Endothelial cell of umbilical vein (primary cell): ENCODE data around the gene ATAT1. TPM values are rescaled to one million over a fixed set of nuclear protein-coding genes. Genes with fewer than 3 reads are reported as not detected.

Experiments used
- BruUV-seq: library from RNA; stranded (reverse); fragments of 400-500 nt; replicated peaks from 2 replicates; lab custom pipeline; 2021; lab: Mats Ljungman, UMichigan
- CTCF ChIA-PET: fragments of 300-600, 350-600 bp; sonication (Branson Sonifier 250); formaldehyde crosslinking; loops from one replicate; lab custom pipeline; 2021; ENCODE audit warnings: antibody characterized with exemption, inconsistent platforms; lab: Charles Lee
- POLR2A ChIA-PET: fragments of 300-600, 350-600 bp; sonication (Branson Sonifier 250); formaldehyde crosslinking; loops from one replicate; lab custom pipeline; 2021; ENCODE audit warnings: antibody characterized with exemption, inconsistent platforms; lab: Charles Lee
- DNase-seq: peaks from one replicate; pipeline ENCODE4 v3.0.0-alpha.2; 2011; ENCODE audit warnings: low read depth, low spot score
- FAIRE-seq: peaks from 2 replicates; lab custom pipeline; 2011; peaks lifted over from hg19 to GRCh38; lab: Jason Lieb, UNC
- H2AFZ ChIP-seq: 2 replicates; pipeline ENCODE4 v1.6.0; 2012; ENCODE audit warnings: low read depth, low read length, control low read depth, inconsistent platforms
- H3K27ac ChIP-seq: 2 replicates; pipeline ENCODE4 v1.5.1; 2011; ENCODE audit warnings: low read depth, mild to moderate bottlenecking, control low read depth, low read length, moderate library complexity; ENCODE audit not compliant: insufficient read depth
- H3K27me3 ChIP-seq, 2 experiments: 2 replicates each; pipeline versions ENCODE4 v1.6.0 to v1.6.1; 2011; ENCODE audit warnings: low read length in 2 of 2, mixed read lengths in 1 of 2; ENCODE audit not compliant: control insufficient read depth in 2 of 2, insufficient read depth in 2 of 2
- H3K36me3 ChIP-seq, 2 experiments: 2 replicates in 1 of 2; 3 replicates in 1 of 2; pipeline ENCODE4 v1.5.1; 2011; ENCODE audit warnings: low read length in 2 of 2, mild to moderate bottlenecking in 1 of 2, moderate library complexity in 1 of 2; ENCODE audit not compliant: control insufficient read depth in 2 of 2, insufficient read depth in 2 of 2; ENCODE audit errors: extremely low read depth in 1 of 2
- H3K4me1 ChIP-seq: 3 replicates; pipeline ENCODE4 v1.5.1; 2011; ENCODE audit warnings: mild to moderate bottlenecking, low read length; ENCODE audit not compliant: control insufficient read depth, insufficient read depth; ENCODE audit errors: extremely low read depth
- H3K4me2 ChIP-seq: 2 replicates; pipeline ENCODE4 v1.6.1; 2011; ENCODE audit warnings: low read length, control low read depth, mixed read lengths; ENCODE audit not compliant: insufficient read depth
- H3K4me3 ChIP-seq, 3 experiments: fragments of 200-600 bp in 1 of 3; sonication (generic), shearing (Covaris generic) in 1 of 3; replicated peaks in 1 of 3; 2 replicates each; pipeline ENCODE4 v1.5.1; 2011 to 2016; ENCODE audit warnings: control low read depth in 3 of 3, low read length in 3 of 3, mild to moderate bottlenecking in 2 of 3, inconsistent platforms in 1 of 3, low read depth in 1 of 3, moderate library complexity in 1 of 3; ENCODE audit not compliant: insufficient read depth in 1 of 3
- H3K79me2 ChIP-seq: 2 replicates; pipeline ENCODE4 v1.6.0; 2012; ENCODE audit warnings: low read length, inconsistent platforms; ENCODE audit not compliant: control insufficient read depth, insufficient read depth
- H3K9ac ChIP-seq: replicated peaks from 2 replicates; pipeline ENCODE3; 2011; ENCODE audit warnings: low read length, control low read depth; ENCODE audit not compliant: insufficient read depth; ENCODE audit errors: extremely low read depth
- H3K9me1 ChIP-seq: replicated peaks from 3 replicates; pipeline ENCODE4 v1.6.0; 2011; ENCODE audit warnings: mild to moderate bottlenecking, low read length; ENCODE audit not compliant: control insufficient read depth, insufficient read depth; ENCODE audit errors: extremely low read depth
- H3K9me3 ChIP-seq: replicated peaks from 2 replicates; pipeline ENCODE4 v1.5.1; 2012; ENCODE audit warnings: low read length, inconsistent platforms; ENCODE audit not compliant: control insufficient read depth, insufficient read depth
- H4K20me1 ChIP-seq: replicated peaks from 2 replicates; pipeline ENCODE3; 2011; ENCODE audit warnings: mild to moderate bottlenecking, low read length; ENCODE audit not compliant: control insufficient read depth, insufficient read depth; ENCODE audit errors: extremely low read depth
- FOS ChIP-seq: IDR thresholded peaks from 2 replicates; pipeline ENCODE4 v1.6.1; 2011; ENCODE audit warnings: mild to moderate bottlenecking, low read length, moderate library complexity, borderline replicate concordance; ENCODE audit not compliant: insufficient read depth
- MYC ChIP-seq: IDR thresholded peaks from one replicate; pipeline ENCODE4 v1.6.1; 2011; ENCODE audit warnings: mild to moderate bottlenecking, low read depth, low read length
- POLR2A ChIP-seq: IDR thresholded peaks from 2 replicates; pipeline ENCODE4 v1.6.1; 2012; ENCODE audit warnings: low read depth, mild to moderate bottlenecking, control low read depth, low read length
- POLR2AphosphoS5 ChIP-seq: IDR thresholded peaks from 2 replicates; pipeline ENCODE4 v1.6.1; 2012; ENCODE audit warnings: low read depth, mild to moderate bottlenecking, control low read depth, low read length, moderate library complexity; ENCODE audit not compliant: insufficient read depth
- dilution Hi-C: fragments of 300-500 bp; cut with MboI; formaldehyde crosslinking; loops from one replicate; pipeline ENCODE4 v1.15.0; 2019; ENCODE audit warnings: low sequenced_read_pairs; ENCODE audit not compliant: extremely low pct_ligation_motif_present
- intact Hi-C: fragments of 100-400 bp; cut with micrococcal nuclease; formaldehyde crosslinking; loops from one replicate; pipeline ENCODE4 v1.10.0; 2022
- polyA plus RNA-seq, 4 experiments: library from polyadenylated mRNA; depleted of rRNA in 3 of 4; stranded (reverse) in 3 of 4; unstranded in 1 of 4; fragments of >200 nt; gene quantifications; 2 replicates each; pipeline versions ENCODE4 v1.2.1 to v1.2.3, GENCODE V29; 2011 to 2012; ENCODE audit warnings: missing spikeins in 1 of 4
- total RNA-seq: library from RNA; stranded (reverse); gene quantifications from 2 replicates; pipeline ENCODE4 v1.2.3, GENCODE V29; 2021

The ATAT1 gene
- total and polyA plus RNA-seq, 2 donors (not counting 3 experiments of a cell fraction or from before 2014, with no cell fraction given) = 17.4 to 18.4 TPM

DNA sequence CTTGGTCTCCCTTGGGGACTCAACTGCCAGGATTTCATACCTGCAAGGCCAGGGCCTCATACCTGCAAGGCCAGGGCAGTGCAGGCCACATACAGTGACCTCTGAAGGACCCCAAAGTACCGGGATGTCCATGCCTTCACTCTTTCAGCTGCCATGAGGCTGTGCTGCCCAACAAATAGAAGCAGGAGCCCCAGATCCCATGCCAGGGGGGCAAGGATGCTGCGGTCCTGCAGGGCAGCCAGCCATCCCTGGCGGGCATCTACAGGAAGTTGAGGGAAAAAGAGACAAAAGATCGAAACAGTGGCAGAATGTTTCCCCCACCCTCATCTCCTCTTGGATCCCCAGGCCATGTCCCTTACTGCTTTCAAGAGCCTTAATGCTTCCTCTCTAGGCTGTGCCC, 63.3 kb downstream of the ATAT1 start:
- no peaks in the 10 kb centered on the region for H3K9me1 ChIP-seq
- dilution Hi-C loops = no loop called here
- ChIA-PET CTCF (interaction anchor here (1.4 to 2.5 kb wide), 5 partner anchors 11 to 41 kb away, joined by 3 to 19 read pairs (median 9); partner anchors contain the start of genes DHX16 and MDC1), POLR2A (interaction anchor here (1.1 to 1.8 kb wide), 3 partner anchors 27 to 31 kb away, joined by 3 to 4 read pairs (median 4); partner anchors contain the start of gene MDC1)
- peak overlapping the region; percentile 78 for H3K4me2 ChIP-seq
- H4K20me1 ChIP-seq = no peaks in the 10 kb centered on the region
- TF ChIP-seq POLR2A (peak; percentile 34), FOS (no peak)
- intact Hi-C loops = no loop called here
- peak overlapping the region in 2 of 3 experiments; percentile 72 to 78 for H3K4me3 ChIP-seq
- peak overlapping the region; percentile 61 for H3K9ac ChIP-seq
- peak; percentile 84 for FAIRE-seq
- peak overlapping the region; percentile 54 for H3K27ac ChIP-seq
- no peaks in the 10 kb centered on the region for H3K9me3 ChIP-seq
- H3K4me1 ChIP-seq = peaks cover 29% of the 10 kb centered on the region
- BruUV-seq = no TSS peak
- H3K27me3 ChIP-seq = no peaks in the 10 kb centered on the region
- H2AFZ ChIP-seq = no peak overlapping the region
- H3K79me2 ChIP-seq = peaks cover 38% of the 10 kb centered on the region
- no peak for DNase-seq
- H3K36me3 ChIP-seq = no peaks in the 10 kb centered on the region

DNA sequence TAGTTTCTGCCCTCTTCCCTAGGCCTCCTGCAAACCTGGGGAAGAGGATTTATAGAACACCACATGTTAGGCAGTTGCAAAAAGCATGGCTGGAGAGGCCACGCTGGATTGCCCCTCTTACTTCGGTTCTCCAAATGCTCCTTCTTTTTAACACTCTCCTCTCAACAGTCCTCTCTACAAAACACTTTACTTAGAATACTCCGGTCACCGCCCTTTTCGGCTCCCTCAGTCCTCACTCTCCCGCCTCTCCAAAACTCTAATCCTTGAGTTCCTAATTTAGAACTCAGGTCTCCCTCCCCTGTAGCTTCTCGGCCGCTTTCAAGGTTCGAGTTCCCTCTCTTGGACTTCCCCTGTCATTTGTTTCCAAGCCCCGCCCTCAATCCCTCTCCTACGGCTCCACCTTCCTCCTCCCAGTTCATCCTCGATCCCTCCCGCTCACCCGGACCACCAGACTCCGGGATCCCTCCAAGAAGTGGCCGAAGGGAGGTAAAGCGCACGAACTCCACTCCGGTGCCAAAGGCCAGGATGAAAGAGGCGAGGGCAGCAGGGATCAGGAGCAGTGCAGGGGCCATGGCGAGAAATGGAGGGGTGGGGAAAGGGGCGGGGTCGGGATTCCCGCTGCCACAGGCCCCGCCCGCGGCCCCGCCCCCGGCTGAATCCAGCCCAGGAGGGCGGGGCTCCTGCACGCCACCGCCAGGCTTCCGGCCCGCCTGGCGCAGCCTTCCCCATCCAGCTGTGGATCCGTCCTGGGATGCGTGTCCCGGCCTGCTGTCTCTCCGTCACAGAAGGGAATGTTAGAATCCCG, 63.9 kb downstream of the ATAT1 start, which contains the start of gene NRM:
Gene NRM (minus strand): TSS at position 582 of the 805 bp plus-strand sequence. CDS start 10 bp downstream, at position 572.
- Histone ChIP-seq H2AFZ (peak within 1 kb of the TSS; percentile 98), H3K27me3 (no peaks in the 10 kb centered on the region), H3K4me1 (peaks cover 28% of the 10 kb centered on the region), H3K9me1 (no peaks in the 10 kb centered on the region), H3K9me3 (no peaks in the 10 kb centered on the region), H3K4me3 (peak within 1 kb of the TSS; percentile 72 to 84 (median 78)), H3K27ac (peak within 1 kb of the TSS; percentile 54), H3K9ac (peak within 1 kb of the TSS; percentile 61), H3K79me2 (peaks cover 32% of the 10 kb centered on the region), H3K36me3 (no peaks in the 10 kb centered on the region), H4K20me1 (no peaks in the 10 kb centered on the region), H3K4me2 (peak within 1 kb of the TSS; percentile 91)
- peak; percentile 78 for FAIRE-seq
- TF ChIP-seq MYC = no peak
- peak; percentile 64 for TF ChIP-seq POLR2A
- TF ChIP-seq POLR2AphosphoS5 = peak; percentile 78
- intact Hi-C loops = no loop called here
- BruUV-seq = no TSS peak
- POLR2A ChIA-PET = interaction anchor here (1.1 to 1.8 kb wide), 3 partner anchors 27 to 31 kb away, joined by 3 to 4 read pairs (median 4); partner anchors contain the start of gene MDC1
- DNase-seq = peak; percentile 87
- dilution Hi-C loops = no loop called here
- CTCF ChIA-PET = interaction anchor here (1.4 to 2.5 kb wide), 5 partner anchors 12 to 40 kb away, joined by 3 to 19 read pairs (median 9); partner anchors contain the start of genes DHX16 and MDC1
